Astrocyte (in vitro differentiated cells and primary cell): ENCODE results near the gene DIAPH3. TPM values are rescaled to one million over a fixed set of nuclear protein-coding genes. Genes with fewer than 3 reads are reported as not detected.

Experiments used
- DNase-seq: peaks from one replicate; pipeline ENCODE4 v3.0.0-alpha.2; 2010; ENCODE audit warnings: low read depth
- FAIRE-seq: peaks from 2 replicates; lab custom pipeline; 2011; peaks lifted over from hg19 to GRCh38; lab: Jason Lieb, UNC
- H2AFZ ChIP-seq: 2 replicates; pipeline ENCODE4 v1.6.0; 2012; ENCODE audit warnings: low read depth, low read length, inconsistent platforms
- H3K27ac ChIP-seq: 2 replicates; pipeline ENCODE4 v1.5.1; 2011; ENCODE audit warnings: low read depth, low read length, inconsistent platforms
- H3K27me3 ChIP-seq: 2 replicates; pipeline ENCODE4 v1.6.0; 2011; ENCODE audit warnings: low read length, inconsistent platforms; ENCODE audit not compliant: insufficient read depth
- H3K36me3 ChIP-seq: 2 replicates; pipeline ENCODE4 v1.5.1; 2011; ENCODE audit warnings: low read length, inconsistent platforms; ENCODE audit not compliant: insufficient read depth
- H3K4me1 ChIP-seq: 2 replicates; pipeline ENCODE4 v1.5.1; 2011; ENCODE audit warnings: low read length, inconsistent platforms; ENCODE audit not compliant: insufficient read depth
- H3K4me2 ChIP-seq: 2 replicates; pipeline ENCODE4 v1.6.0; 2012; ENCODE audit warnings: low read length, inconsistent platforms
- H3K4me3 ChIP-seq: 2 replicates; pipeline ENCODE4 v1.5.1; 2011; ENCODE audit warnings: low read depth, mild to moderate bottlenecking, low read length, inconsistent platforms; ENCODE audit not compliant: insufficient read depth
- H3K79me2 ChIP-seq: 2 replicates; pipeline ENCODE4 v1.6.0; 2012; ENCODE audit warnings: mild to moderate bottlenecking, low read length, inconsistent platforms; ENCODE audit not compliant: insufficient read depth
- H3K9ac ChIP-seq: 2 replicates; pipeline ENCODE4 v1.6.0; 2012; ENCODE audit warnings: mild to moderate bottlenecking, low read length, inconsistent platforms
- H3K9me3 ChIP-seq: 2 replicates; pipeline ENCODE4 v1.5.1; 2012; ENCODE audit warnings: low read depth, mild to moderate bottlenecking, low read length, inconsistent platforms; ENCODE audit not compliant: insufficient read depth
- H4K20me1 ChIP-seq: 2 replicates; pipeline ENCODE4 v1.6.0; 2012; ENCODE audit warnings: low read length, inconsistent platforms; ENCODE audit not compliant: insufficient read depth
- H3K27ac Mint-ChIP-seq: one replicate; pipeline ENCODE4 v1.8.0; 2021; ENCODE audit warnings: mild to moderate bottlenecking, mixed read lengths; ENCODE audit not compliant: unreplicated experiment
- H3K27me3 Mint-ChIP-seq: one replicate; pipeline ENCODE4 v1.8.0; 2021; ENCODE audit warnings: low read depth, mixed read lengths; ENCODE audit not compliant: unreplicated experiment
- H3K36me3 Mint-ChIP-seq: one replicate; pipeline ENCODE4 v1.8.0; 2021; ENCODE audit warnings: low read depth, mixed read lengths; ENCODE audit not compliant: unreplicated experiment
- H3K4me1 Mint-ChIP-seq: one replicate; pipeline ENCODE4 v1.8.0; 2021; ENCODE audit warnings: low read depth, mixed read lengths; ENCODE audit not compliant: unreplicated experiment
- H3K4me3 Mint-ChIP-seq: one replicate; pipeline ENCODE4 v1.8.0; 2021; ENCODE audit warnings: mild to moderate bottlenecking, moderate library complexity, mixed read lengths; ENCODE audit not compliant: unreplicated experiment
- H3K9me3 Mint-ChIP-seq: one replicate; pipeline ENCODE4 v1.8.0; 2021; ENCODE audit warnings: mild to moderate bottlenecking, mixed read lengths; ENCODE audit not compliant: unreplicated experiment
- EZH2 ChIP-seq: IDR thresholded peaks from 2 replicates; pipeline ENCODE4 v1.6.1; 2012; ENCODE audit warnings: mild to moderate bottlenecking, low read length, inconsistent platforms; ENCODE audit not compliant: insufficient read depth
- total RNA-seq: library from RNA; stranded (reverse); gene quantifications from 2 replicates; pipeline ENCODE4 v1.2.1, GENCODE V29; 2021
- TF ChIP-seq, protein P1 (sequence below): IDR thresholded peaks from 2 replicates; pipeline ENCODE4 v1.5.1; 2011; ENCODE audit warnings: low read depth, mild to moderate bottlenecking, inconsistent platforms, low read length, moderate library complexity; ENCODE audit not compliant: insufficient read depth

DIAPH3 gene
- total RNA-seq, 1 donor from 2014 or later, result 19.0 TPM

DNA sequence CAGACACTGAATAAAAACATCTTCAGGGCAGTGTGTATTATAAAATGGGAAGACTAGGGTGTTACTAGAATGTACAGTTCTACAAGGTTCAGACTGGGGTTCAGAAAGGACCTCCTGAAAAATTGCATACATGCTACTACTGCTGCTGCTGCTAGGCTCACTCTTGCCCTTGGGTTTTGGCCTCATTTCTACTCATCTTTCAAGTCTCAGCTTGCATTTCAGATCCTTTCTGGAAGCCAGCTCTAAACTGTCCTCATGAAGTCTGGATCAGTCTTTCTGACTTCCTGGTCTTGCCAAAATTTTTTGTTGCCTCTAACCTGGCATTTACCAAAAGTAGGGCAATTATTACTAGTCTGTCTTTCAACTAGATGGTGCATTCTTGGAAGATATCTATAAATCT lies 393.3 kb downstream of the DIAPH3 start:
- Mint-ChIP-seq H3K27me3 (no peaks in the 10 kb centered on the region), H3K9me3 (no peaks in the 10 kb centered on the region), H3K36me3 (no peaks in the 10 kb centered on the region), H3K4me3 (no peak overlapping the region), H3K4me1 (peaks cover 9% of the 10 kb centered on the region), H3K27ac (no peak overlapping the region)
- Histone ChIP-seq H3K79me2 (no peaks in the 10 kb centered on the region), H3K9me3 (no peaks in the 10 kb centered on the region), H3K4me2 (no peak overlapping the region), H4K20me1 (no peaks in the 10 kb centered on the region), H3K36me3 (no peaks in the 10 kb centered on the region), H3K27ac (no peak overlapping the region), H3K4me1 (peaks cover 14% of the 10 kb centered on the region), H3K4me3 (no peak overlapping the region), H2AFZ (no peak overlapping the region), H3K27me3 (no peaks in the 10 kb centered on the region), H3K9ac (no peak overlapping the region)
- FAIRE-seq (no peak), DNase-seq (no peak)
- TF ChIP-seq, protein P1, sequence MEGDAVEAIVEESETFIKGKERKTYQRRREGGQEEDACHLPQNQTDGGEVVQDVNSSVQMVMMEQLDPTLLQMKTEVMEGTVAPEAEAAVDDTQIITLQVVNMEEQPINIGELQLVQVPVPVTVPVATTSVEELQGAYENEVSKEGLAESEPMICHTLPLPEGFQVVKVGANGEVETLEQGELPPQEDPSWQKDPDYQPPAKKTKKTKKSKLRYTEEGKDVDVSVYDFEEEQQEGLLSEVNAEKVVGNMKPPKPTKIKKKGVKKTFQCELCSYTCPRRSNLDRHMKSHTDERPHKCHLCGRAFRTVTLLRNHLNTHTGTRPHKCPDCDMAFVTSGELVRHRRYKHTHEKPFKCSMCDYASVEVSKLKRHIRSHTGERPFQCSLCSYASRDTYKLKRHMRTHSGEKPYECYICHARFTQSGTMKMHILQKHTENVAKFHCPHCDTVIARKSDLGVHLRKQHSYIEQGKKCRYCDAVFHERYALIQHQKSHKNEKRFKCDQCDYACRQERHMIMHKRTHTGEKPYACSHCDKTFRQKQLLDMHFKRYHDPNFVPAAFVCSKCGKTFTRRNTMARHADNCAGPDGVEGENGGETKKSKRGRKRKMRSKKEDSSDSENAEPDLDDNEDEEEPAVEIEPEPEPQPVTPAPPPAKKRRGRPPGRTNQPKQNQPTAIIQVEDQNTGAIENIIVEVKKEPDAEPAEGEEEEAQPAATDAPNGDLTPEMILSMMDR, result no peak
- no peak for TF ChIP-seq EZH2

DNA sequence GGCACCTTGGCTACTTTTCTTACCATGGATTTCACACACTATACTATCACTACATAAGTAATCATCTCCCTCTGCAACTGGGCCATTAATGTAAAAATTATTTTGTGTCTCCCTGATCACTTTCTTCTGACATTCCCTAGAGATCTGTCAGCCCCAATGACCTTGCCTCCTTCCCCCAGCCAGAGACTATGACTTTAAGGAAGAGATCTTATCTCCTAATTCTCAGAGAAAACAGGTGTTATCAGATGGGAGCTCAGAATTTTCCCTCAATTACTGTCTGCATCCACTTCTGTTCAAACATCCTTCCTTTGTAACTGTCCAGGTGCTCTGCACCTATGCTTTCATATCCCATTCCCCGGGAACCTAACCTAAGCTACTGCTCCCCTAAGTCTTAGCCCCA lies 397.5 kb downstream of the DIAPH3 start:
- H3K36me3 Mint-ChIP-seq, result peaks cover 2% of the 10 kb centered on the region
- no peaks in the 10 kb centered on the region for H3K79me2 ChIP-seq
- H3K4me1 Mint-ChIP-seq, result no peaks in the 10 kb centered on the region
- H3K27ac ChIP-seq, result no peak overlapping the region
- no peaks in the 10 kb centered on the region for H3K27me3 Mint-ChIP-seq
- no peaks in the 10 kb centered on the region for H4K20me1 ChIP-seq
- no peak overlapping the region for H3K4me2 ChIP-seq
- H3K9me3 Mint-ChIP-seq, result no peaks in the 10 kb centered on the region
- H3K36me3 ChIP-seq, result peaks cover 4% of the 10 kb centered on the region
- H3K4me3 Mint-ChIP-seq, result no peak overlapping the region
- no peak overlapping the region for H2AFZ ChIP-seq
- DNase-seq, result no peak
- FAIRE-seq, result no peak
- no peaks in the 10 kb centered on the region for H3K9me3 ChIP-seq
- TF ChIP-seq, protein P1, result no peak
- TF ChIP-seq EZH2, result no peak
- H3K4me3 ChIP-seq, result no peak overlapping the region
- H3K9ac ChIP-seq, result no peak overlapping the region
- H3K27me3 ChIP-seq, result no peaks in the 10 kb centered on the region
- H3K27ac Mint-ChIP-seq, result no peak overlapping the region
- H3K4me1 ChIP-seq, result no peaks in the 10 kb centered on the region

DNA sequence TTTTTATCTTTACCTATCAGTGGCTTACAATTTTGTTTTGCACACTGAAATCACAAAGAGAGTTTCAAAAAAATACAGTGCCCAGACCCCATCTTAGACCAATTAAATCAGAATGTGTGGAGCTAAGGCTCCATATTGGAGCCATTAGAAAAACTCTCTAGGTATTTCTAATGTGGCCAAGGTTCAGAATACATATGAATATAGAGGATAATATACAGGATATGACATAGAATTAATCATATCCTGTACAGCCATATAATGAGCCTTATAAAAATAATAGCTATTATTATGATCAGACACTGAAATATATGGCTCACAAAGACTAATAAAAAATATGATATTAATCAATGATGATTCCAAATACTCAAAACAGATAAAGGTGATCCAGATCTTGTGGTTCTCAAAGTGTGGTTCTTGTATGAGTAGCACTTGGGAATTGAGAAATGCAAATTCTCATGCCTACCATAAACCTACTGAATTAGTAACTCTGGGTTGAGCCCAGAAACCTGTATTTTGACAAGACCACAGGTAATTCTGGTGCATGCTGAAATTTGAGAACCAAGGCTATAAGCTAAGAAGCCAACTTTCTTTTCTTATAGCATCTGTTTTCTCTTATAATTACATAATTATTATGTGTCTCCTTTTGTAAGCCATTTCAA lies 408.0 kb downstream of the DIAPH3 start:
- Histone ChIP-seq H2AFZ (no peak overlapping the region), H3K4me2 (peak overlapping the region; percentile 28), H3K4me1 (peaks cover 11% of the 10 kb centered on the region), H4K20me1 (no peaks in the 10 kb centered on the region), H3K4me3 (no peak overlapping the region), H3K9ac (no peak overlapping the region), H3K36me3 (no peaks in the 10 kb centered on the region), H3K79me2 (no peaks in the 10 kb centered on the region), H3K27ac (peak overlapping the region; percentile 54), H3K27me3 (no peaks in the 10 kb centered on the region), H3K9me3 (no peaks in the 10 kb centered on the region)
- Mint-ChIP-seq H3K9me3 (no peaks in the 10 kb centered on the region), H3K27ac (no peak overlapping the region), H3K36me3 (peaks cover 2% of the 10 kb centered on the region), H3K27me3 (no peaks in the 10 kb centered on the region), H3K4me3 (no peak overlapping the region), H3K4me1 (peaks cover 8% of the 10 kb centered on the region)
- FAIRE-seq (no peak), DNase-seq (no peak)
- TF ChIP-seq, protein P1, result no peak
- no peak for TF ChIP-seq EZH2
